Liver (tissue), 9 donors: Measurements from ENCODE around the gene NR3C1. TPM values are rescaled to one million over a fixed set of nuclear protein-coding genes. Genes with fewer than 3 reads are reported as not detected.
A peak's percentile ranks its signal among the peaks of the same experiment; 100 is the strongest.

Source experiments
- DNase-seq: peaks from one replicate; pipeline ENCODE4 v3.0.0-alpha.2; 2017; ENCODE audit warnings: low spot score
- H3K27ac ChIP-seq, 2 donors: one replicate each; pipeline ENCODE4 v1.7.0; 2013; ENCODE audit warnings: inconsistent platforms in 2 of 2, low read length in 2 of 2, control low read depth in 1 of 2, low read depth in 1 of 2, mild to moderate bottlenecking in 1 of 2
- H3K27me3 ChIP-seq, 4 donors: one replicate each; pipeline versions ENCODE4 v1.6.1 to v1.7.0; 2013; ENCODE audit warnings: low read length in 3 of 4, inconsistent platforms in 1 of 4, mild to moderate bottlenecking in 1 of 4, moderate library complexity in 1 of 4; ENCODE audit not compliant: control insufficient read depth in 4 of 4, insufficient read depth in 4 of 4
- H3K36me3 ChIP-seq, 4 donors: one replicate each; pipeline versions ENCODE4 v1.6.1 to v1.7.0; 2013; ENCODE audit warnings: low read length in 3 of 4, mild to moderate bottlenecking in 3 of 4, low read depth in 1 of 4, moderate library complexity in 1 of 4; ENCODE audit not compliant: control insufficient read depth in 4 of 4, insufficient read depth in 3 of 4
- H3K4me1 ChIP-seq, 4 donors: one replicate each; pipeline versions ENCODE4 v1.6.1 to v1.7.0; 2013; ENCODE audit warnings: low read length in 3 of 4, mild to moderate bottlenecking in 3 of 4, moderate library complexity in 1 of 4; ENCODE audit not compliant: control insufficient read depth in 4 of 4, insufficient read depth in 4 of 4
- H3K4me3 ChIP-seq, 3 donors: one replicate each; pipeline versions ENCODE4 v1.6.1 to v1.7.0; 2013; ENCODE audit warnings: low read length in 3 of 3, control low read depth in 1 of 3, low read depth in 1 of 3, mild to moderate bottlenecking in 1 of 3
- H3K9ac ChIP-seq, 2 donors: one replicate each; pipeline ENCODE4 v1.7.0; 2013; ENCODE audit warnings: low read length in 2 of 2, mild to moderate bottlenecking in 2 of 2, moderate library complexity in 2 of 2, control low read depth in 1 of 2, low read depth in 1 of 2
- H3K9me3 ChIP-seq, 4 donors: one replicate each; pipeline versions ENCODE4 v1.6.1 to v1.7.0; 2013; ENCODE audit warnings: low read length in 3 of 4; ENCODE audit not compliant: control insufficient read depth in 4 of 4
- EGR1 ChIP-seq, 2 donors: IDR thresholded peaks; 2 replicates each; pipeline ENCODE4 v1.6.1; 2016 to 2018; ENCODE audit warnings: antibody characterized with exemption in 2 of 2, low read depth in 2 of 2
- FOXA1 ChIP-seq: IDR thresholded peaks from 2 replicates; pipeline ENCODE4 v1.6.1; 2016; ENCODE audit warnings: antibody characterized with exemption
- FOXA2 ChIP-seq: IDR thresholded peaks from 2 replicates; pipeline ENCODE4 v1.6.1; 2016; ENCODE audit warnings: antibody characterized with exemption
- GABPA ChIP-seq, 2 donors: IDR thresholded peaks in 1 of 2; conservative IDR thresholded peaks in 1 of 2; 2 replicates each; pipeline ENCODE4 v1.6.1; 2016; ENCODE audit warnings: antibody characterized with exemption in 2 of 2, mild to moderate bottlenecking in 1 of 2, moderate library complexity in 1 of 2
- HNF4A ChIP-seq, 2 donors: conservative IDR thresholded peaks; 2 replicates each; pipeline ENCODE4 v1.6.1; 2016; ENCODE audit warnings: antibody characterized with exemption in 2 of 2, mild to moderate bottlenecking in 2 of 2
- JUND ChIP-seq, 2 donors: IDR thresholded peaks; 2 replicates each; pipeline ENCODE4 v1.6.1; 2016; ENCODE audit warnings: antibody characterized with exemption in 2 of 2
- NR2F2 ChIP-seq: IDR thresholded peaks from 2 replicates; pipeline ENCODE4 v1.6.1; 2016; ENCODE audit warnings: antibody characterized with exemption
- RAD21 ChIP-seq, 2 donors: IDR thresholded peaks; 2 replicates each; pipeline ENCODE4 v1.6.1; 2016; ENCODE audit warnings: antibody characterized with exemption in 2 of 2, mild to moderate bottlenecking in 2 of 2
- RXRA ChIP-seq, 2 donors: IDR thresholded peaks; 2 replicates each; pipeline ENCODE4 v1.6.1; 2017 to 2018; ENCODE audit warnings: antibody characterized with exemption in 2 of 2, mild to moderate bottlenecking in 1 of 2
- SP1 ChIP-seq: IDR thresholded peaks from 2 replicates; pipeline ENCODE4 v1.6.1; 2018; ENCODE audit warnings: antibody characterized with exemption, mild to moderate bottlenecking
- YY1 ChIP-seq: IDR thresholded peaks from 2 replicates; pipeline ENCODE4 v1.6.1; 2016; ENCODE audit warnings: antibody characterized with exemption, mild to moderate bottlenecking
- WGBS: extraction: QIAGEN DNeasy Blood & Tissue Kit; methylation state at CpG from one replicate; pipeline ENCODE4 v1.1.7; 2013; 5-methylcytosine and 5-hydroxymethylcytosine counted together
- polyA plus RNA-seq, 2 donors: library from polyadenylated mRNA; stranded (reverse) in 1 of 2; unstranded in 1 of 2; fragments of 200-250 nt in 1 of 2; fragments of >200 nt in 1 of 2; fragmentation: Nextera tagmentation in 1 of 2; extraction: Ambion mirVana in 1 of 2; gene quantifications; one replicate each; pipeline versions ENCODE4 v1.2.1 to v1.2.3, GENCODE V29; 2013 to 2015
- total RNA-seq, 2 donors: library from RNA; depleted of rRNA; stranded (reverse); fragments of >200 nt; gene quantifications; one replicate each; pipeline ENCODE4 v1.2.3, GENCODE V29; 2014
- TF ChIP-seq, protein P1 (sequence below): fragments of 150-350 bp; IDR thresholded peaks from 2 replicates; pipeline ENCODE4 v1.5.1; 2017; ENCODE audit warnings: improper control_type of control experiment, low read depth, low read length; ENCODE audit not compliant: missing input control
- TF ChIP-seq, protein P2 (sequence below): IDR thresholded peaks from 2 replicates; pipeline ENCODE4 v1.6.1; 2016; ENCODE audit warnings: antibody characterized with exemption, mild to moderate bottlenecking
- TF ChIP-seq, protein P3 (sequence below): IDR thresholded peaks from 2 replicates; pipeline ENCODE4 v1.6.1; 2016; ENCODE audit warnings: antibody characterized with exemption
- TF ChIP-seq, protein P4 (sequence below): IDR thresholded peaks from 2 replicates; pipeline ENCODE4 v1.6.1; 2016; ENCODE audit warnings: antibody characterized with exemption
- TF ChIP-seq, protein P5 (sequence below): IDR thresholded peaks from 2 replicates; pipeline ENCODE4 v1.6.1; 2016; ENCODE audit warnings: antibody characterized with exemption
- donor health status: healthy.
- donor health status: healthy.
- donor health status: healthy.
- donor health status: healthy.
- donor health status: healthy.

NR3C1 gene
- total and polyA plus RNA-seq, 4 donors = 24.5 to 36.4 (median 29.0) TPM

DNA sequence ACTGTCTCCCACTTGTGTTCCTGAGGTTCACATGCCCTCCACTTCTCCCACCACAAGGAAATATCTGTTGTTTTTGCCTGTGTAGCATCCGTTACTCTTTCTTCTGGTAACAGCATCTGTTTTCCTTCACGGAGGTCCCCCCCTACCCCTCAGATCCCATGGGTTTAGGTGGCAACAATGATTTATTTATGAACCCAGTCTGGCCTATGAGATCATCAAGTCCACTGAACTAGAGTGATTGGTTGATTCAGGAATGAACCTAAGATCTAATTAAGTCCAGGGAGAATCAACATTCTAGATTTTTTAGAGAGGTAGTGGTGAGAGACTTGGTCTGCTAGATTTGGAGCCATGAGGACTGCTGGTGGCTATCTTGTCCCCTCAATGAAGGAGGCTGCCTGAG lies 166.8 kb downstream of the NR3C1 start:
- no peak overlapping the region for H3K27ac ChIP-seq
- no peaks in the 10 kb centered on the region for H3K36me3 ChIP-seq
- DNase-seq = no peak
- no peak overlapping the region for H3K4me3 ChIP-seq
- 96% methylated on average over 2 of the region's 2 CpGs for WGBS
- H3K9me3 ChIP-seq = no peaks in the 10 kb centered on the region
- H3K27me3 ChIP-seq = no peaks in the 10 kb centered on the region
- H3K9ac ChIP-seq = no peak overlapping the region
- TF ChIP-seq, protein P1, sequence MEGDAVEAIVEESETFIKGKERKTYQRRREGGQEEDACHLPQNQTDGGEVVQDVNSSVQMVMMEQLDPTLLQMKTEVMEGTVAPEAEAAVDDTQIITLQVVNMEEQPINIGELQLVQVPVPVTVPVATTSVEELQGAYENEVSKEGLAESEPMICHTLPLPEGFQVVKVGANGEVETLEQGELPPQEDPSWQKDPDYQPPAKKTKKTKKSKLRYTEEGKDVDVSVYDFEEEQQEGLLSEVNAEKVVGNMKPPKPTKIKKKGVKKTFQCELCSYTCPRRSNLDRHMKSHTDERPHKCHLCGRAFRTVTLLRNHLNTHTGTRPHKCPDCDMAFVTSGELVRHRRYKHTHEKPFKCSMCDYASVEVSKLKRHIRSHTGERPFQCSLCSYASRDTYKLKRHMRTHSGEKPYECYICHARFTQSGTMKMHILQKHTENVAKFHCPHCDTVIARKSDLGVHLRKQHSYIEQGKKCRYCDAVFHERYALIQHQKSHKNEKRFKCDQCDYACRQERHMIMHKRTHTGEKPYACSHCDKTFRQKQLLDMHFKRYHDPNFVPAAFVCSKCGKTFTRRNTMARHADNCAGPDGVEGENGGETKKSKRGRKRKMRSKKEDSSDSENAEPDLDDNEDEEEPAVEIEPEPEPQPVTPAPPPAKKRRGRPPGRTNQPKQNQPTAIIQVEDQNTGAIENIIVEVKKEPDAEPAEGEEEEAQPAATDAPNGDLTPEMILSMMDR = no peak
- TF ChIP-seq SP1 = no peak
- H3K4me1 ChIP-seq = peaks cover 13 to 30% (median 21%) of the 10 kb centered on the region in 4 donors

DNA sequence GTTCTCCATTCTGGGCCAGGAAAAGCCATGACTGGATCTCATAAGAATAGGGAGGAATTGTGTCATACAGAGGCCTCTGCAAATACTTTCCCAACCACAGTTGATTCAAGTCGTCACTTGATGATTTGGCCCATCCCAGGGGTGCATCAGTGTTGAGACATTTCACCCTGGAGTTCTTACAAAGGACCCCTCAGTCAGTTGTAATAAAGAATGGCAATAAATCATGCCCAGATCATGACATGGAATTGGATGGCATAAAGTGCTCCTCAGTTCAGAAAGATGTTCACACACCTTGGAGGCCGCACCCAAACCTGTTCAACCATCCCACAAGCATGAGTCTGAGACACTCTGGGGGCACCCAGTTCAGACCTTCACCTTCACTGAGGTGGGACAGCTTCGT lies 168.1 kb downstream of the NR3C1 start:
- no peaks in the 10 kb centered on the region for H3K36me3 ChIP-seq
- H3K27me3 ChIP-seq = no peaks in the 10 kb centered on the region
- no peak overlapping the region for H3K4me3 ChIP-seq
- H3K9ac ChIP-seq = no peak overlapping the region
- WGBS = 75% methylated on average over 3 of the region's 3 CpGs
- peak overlapping the region; percentile 93 to 98 for H3K27ac ChIP-seq
- TF ChIP-seq, protein P2, sequence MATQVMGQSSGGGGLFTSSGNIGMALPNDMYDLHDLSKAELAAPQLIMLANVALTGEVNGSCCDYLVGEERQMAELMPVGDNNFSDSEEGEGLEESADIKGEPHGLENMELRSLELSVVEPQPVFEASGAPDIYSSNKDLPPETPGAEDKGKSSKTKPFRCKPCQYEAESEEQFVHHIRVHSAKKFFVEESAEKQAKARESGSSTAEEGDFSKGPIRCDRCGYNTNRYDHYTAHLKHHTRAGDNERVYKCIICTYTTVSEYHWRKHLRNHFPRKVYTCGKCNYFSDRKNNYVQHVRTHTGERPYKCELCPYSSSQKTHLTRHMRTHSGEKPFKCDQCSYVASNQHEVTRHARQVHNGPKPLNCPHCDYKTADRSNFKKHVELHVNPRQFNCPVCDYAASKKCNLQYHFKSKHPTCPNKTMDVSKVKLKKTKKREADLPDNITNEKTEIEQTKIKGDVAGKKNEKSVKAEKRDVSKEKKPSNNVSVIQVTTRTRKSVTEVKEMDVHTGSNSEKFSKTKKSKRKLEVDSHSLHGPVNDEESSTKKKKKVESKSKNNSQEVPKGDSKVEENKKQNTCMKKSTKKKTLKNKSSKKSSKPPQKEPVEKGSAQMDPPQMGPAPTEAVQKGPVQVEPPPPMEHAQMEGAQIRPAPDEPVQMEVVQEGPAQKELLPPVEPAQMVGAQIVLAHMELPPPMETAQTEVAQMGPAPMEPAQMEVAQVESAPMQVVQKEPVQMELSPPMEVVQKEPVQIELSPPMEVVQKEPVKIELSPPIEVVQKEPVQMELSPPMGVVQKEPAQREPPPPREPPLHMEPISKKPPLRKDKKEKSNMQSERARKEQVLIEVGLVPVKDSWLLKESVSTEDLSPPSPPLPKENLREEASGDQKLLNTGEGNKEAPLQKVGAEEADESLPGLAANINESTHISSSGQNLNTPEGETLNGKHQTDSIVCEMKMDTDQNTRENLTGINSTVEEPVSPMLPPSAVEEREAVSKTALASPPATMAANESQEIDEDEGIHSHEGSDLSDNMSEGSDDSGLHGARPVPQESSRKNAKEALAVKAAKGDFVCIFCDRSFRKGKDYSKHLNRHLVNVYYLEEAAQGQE = no peak
- peak; percentile 5 to 30 for TF ChIP-seq RXRA (IDR thresholded peaks at IDR 0.05)
- peaks cover 13 to 39% (median 23%) of the 10 kb centered on the region in 4 donors for H3K4me1 ChIP-seq
- H3K9me3 ChIP-seq = no peaks in the 10 kb centered on the region
- no peak for DNase-seq

DNA sequence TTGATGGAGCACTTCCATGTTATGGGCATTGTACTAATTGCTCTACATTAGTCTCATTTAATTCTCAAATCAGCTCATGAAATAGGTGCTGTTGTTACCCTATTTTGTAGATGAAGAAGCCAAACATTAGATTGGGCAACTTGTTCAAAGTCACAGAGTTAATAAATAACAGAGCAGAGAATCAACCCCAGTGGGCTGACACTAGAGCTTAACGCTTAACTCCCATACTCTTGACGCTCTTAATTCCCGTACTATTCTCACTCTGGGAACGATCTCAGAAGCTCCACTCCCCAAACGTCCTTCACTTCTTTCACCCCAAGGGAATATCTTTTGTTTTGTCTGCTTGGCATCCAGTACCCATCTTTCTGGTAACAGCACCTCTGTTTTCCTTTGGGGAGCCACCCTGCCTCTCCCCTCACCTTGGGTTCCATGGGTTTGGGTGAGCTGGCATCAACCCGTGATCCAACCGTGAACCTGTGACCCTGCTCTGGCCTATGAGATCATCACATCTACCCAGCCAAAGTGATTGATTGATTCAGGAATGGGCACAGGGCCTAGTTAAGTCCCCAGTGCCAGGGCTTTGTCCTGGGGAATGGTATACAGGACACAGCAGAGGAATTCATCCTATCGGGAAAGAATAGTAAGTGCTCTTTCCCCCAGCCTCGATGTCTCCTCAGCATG lies 169.2 kb downstream of the NR3C1 start:
- H3K9ac ChIP-seq = peak overlapping the region; percentile 74 to 79
- no peaks in the 10 kb centered on the region for H3K9me3 ChIP-seq
- no peak for DNase-seq
- H3K36me3 ChIP-seq = no peaks in the 10 kb centered on the region
- peak overlapping the region; percentile 93 to 98 for H3K27ac ChIP-seq
- H3K27me3 ChIP-seq = no peaks in the 10 kb centered on the region
- no peak overlapping the region for H3K4me3 ChIP-seq
- peaks cover 17 to 45% (median 28%) of the 10 kb centered on the region in 4 donors for H3K4me1 ChIP-seq
- 35% methylated on average over 9 of the region's 9 CpGs for WGBS
- TF ChIP-seq NR2F2 = peak; percentile 70
- peak; percentile 78 for TF ChIP-seq YY1
- peak; percentile 97 for TF ChIP-seq JUND (IDR thresholded peaks at IDR 0.05)
- peak; percentile 97 for TF ChIP-seq RXRA (IDR thresholded peaks at IDR 0.05)
- TF ChIP-seq, protein P3, sequence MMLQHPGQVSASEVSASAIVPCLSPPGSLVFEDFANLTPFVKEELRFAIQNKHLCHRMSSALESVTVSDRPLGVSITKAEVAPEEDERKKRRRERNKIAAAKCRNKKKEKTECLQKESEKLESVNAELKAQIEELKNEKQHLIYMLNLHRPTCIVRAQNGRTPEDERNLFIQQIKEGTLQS = peak; percentile 91
- TF ChIP-seq FOXA2 = peak; percentile 50
- TF ChIP-seq, protein P4, sequence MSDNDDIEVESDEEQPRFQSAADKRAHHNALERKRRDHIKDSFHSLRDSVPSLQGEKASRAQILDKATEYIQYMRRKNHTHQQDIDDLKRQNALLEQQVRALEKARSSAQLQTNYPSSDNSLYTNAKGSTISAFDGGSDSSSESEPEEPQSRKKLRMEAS = peak; percentile 40
- peak; percentile 59 to 68 for TF ChIP-seq RAD21 (IDR thresholded peaks at IDR 0.05)
- TF ChIP-seq SP1 = peak; percentile 97
- TF ChIP-seq EGR1 (IDR thresholded peaks at IDR 0.05; ENCODE audit: low read depth in 2 of 2) = peak in 1 of 2 donors; percentile 45
- TF ChIP-seq GABPA (IDR thresholded peaks at IDR 0.05 in 1 of 2, conservative IDR thresholded peaks at IDR 0.05 in 1 of 2) = no peak
- peak; percentile 65 for TF ChIP-seq FOXA1
- TF ChIP-seq, protein P5, sequence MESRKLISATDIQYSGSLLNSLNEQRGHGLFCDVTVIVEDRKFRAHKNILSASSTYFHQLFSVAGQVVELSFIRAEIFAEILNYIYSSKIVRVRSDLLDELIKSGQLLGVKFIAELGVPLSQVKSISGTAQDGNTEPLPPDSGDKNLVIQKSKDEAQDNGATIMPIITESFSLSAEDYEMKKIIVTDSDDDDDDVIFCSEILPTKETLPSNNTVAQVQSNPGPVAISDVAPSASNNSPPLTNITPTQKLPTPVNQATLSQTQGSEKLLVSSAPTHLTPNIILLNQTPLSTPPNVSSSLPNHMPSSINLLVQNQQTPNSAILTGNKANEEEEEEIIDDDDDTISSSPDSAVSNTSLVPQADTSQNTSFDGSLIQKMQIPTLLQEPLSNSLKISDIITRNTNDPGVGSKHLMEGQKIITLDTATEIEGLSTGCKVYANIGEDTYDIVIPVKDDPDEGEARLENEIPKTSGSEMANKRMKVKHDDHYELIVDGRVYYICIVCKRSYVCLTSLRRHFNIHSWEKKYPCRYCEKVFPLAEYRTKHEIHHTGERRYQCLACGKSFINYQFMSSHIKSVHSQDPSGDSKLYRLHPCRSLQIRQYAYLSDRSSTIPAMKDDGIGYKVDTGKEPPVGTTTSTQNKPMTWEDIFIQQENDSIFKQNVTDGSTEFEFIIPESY = peak; percentile 47
- TF ChIP-seq HNF4A (conservative IDR thresholded peaks at IDR 0.05) = peak; percentile 62 to 82
